Mammary epithelial cell (primary cell): Measurements from ENCODE around the gene CCDC187.

ENCODE experiments used
- CTCF ChIP-seq, 2 donors: IDR thresholded peaks in 1 of 2; conservative IDR thresholded peaks in 1 of 2; 2 replicates each; pipeline ENCODE4 v1.5.1; 2011 to 2012; ENCODE audit warnings: inconsistent platforms in 2 of 2, low read length in 2 of 2, mild to moderate bottlenecking in 2 of 2, control low read depth in 1 of 2, low read depth in 1 of 2; ENCODE audit not compliant: insufficient read depth in 1 of 2; ENCODE audit errors: extremely low read depth in 1 of 2
- EZH2 ChIP-seq: IDR thresholded peaks from 2 replicates; pipeline ENCODE4 v1.6.1; 2012; ENCODE audit warnings: low read length, inconsistent platforms, borderline replicate concordance

- no peak for TF ChIP-seq CTCF (conservative IDR thresholded peaks at IDR 0.05 in 1 of 2, IDR thresholded peaks at IDR 0.05 in 1 of 2; ENCODE audit: extremely low read depth in 1 of 2, insufficient read depth in 1 of 2, low read depth in 1 of 2, low read length in 2 of 2)
- TF ChIP-seq EZH2: no peak
Measured at GRCh38 chr9:136237486-136238341, 66.2 kb downstream of the CCDC187 start.
